BE2C (cell line): ENCODE measurements around the gene FBXO41.

Experiments used
- DNase-seq: peaks from one replicate; pipeline ENCODE4 v3.0.0-alpha.2; 2020
- H3K27me3 ChIP-seq: fragments of 250-450 bp; sonication (Bioruptor Pico); 2 replicates; pipeline ENCODE4 v1.5.1; 2020; ENCODE audit warnings: mild to moderate bottlenecking
- H3K36me3 ChIP-seq: fragments of 250-450 bp; sonication (Bioruptor Pico); 2 replicates; pipeline ENCODE4 v1.5.1; 2020; ENCODE audit warnings: mild to moderate bottlenecking
- H3K4me1 ChIP-seq: fragments of 250-450 bp; sonication (Bioruptor Pico); 2 replicates; pipeline ENCODE4 v1.5.1; 2020
- H3K4me3 ChIP-seq: 2 replicates; pipeline ENCODE4 v1.5.1; 2011; ENCODE audit warnings: low read depth, low read length
- H3K9me3 ChIP-seq: fragments of 250-450 bp; sonication (Bioruptor Pico); 2 replicates; pipeline ENCODE4 v1.5.1; 2020
- TF ChIP-seq, protein P1 (sequence below): IDR thresholded peaks from 2 replicates; pipeline ENCODE4 v1.5.1; 2012; ENCODE audit warnings: mild to moderate bottlenecking, low read depth, low read length

FBXO41 gene

DNA sequence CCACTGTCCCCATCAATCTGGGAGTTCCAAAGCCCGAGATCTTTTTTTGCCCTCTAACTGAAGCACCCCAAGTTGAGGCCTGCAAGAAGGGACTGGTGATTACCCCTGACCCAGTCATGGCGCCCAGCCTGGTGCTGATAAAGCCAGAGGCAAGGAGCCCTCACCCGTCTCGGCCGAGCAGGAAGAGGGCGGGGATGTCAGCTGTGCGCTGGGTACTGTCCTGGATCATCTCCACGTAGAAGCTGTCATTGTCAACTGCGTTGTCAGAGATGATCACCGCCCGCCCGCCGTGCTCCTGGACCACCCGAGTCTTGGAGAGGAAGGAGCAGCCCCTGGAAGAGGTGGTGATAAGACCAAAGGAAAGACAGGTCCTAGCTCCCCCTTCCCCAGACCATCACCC lies 55.6 kb downstream of the FBXO41 start:
- DNase-seq: no peak
- Histone ChIP-seq H3K4me1 (no peaks in the 10 kb centered on the region), H3K27me3 (no peaks in the 10 kb centered on the region), H3K9me3 (no peaks in the 10 kb centered on the region), H3K36me3 (no peaks in the 10 kb centered on the region), H3K4me3 (no peak overlapping the region)
- TF ChIP-seq, protein P1, sequence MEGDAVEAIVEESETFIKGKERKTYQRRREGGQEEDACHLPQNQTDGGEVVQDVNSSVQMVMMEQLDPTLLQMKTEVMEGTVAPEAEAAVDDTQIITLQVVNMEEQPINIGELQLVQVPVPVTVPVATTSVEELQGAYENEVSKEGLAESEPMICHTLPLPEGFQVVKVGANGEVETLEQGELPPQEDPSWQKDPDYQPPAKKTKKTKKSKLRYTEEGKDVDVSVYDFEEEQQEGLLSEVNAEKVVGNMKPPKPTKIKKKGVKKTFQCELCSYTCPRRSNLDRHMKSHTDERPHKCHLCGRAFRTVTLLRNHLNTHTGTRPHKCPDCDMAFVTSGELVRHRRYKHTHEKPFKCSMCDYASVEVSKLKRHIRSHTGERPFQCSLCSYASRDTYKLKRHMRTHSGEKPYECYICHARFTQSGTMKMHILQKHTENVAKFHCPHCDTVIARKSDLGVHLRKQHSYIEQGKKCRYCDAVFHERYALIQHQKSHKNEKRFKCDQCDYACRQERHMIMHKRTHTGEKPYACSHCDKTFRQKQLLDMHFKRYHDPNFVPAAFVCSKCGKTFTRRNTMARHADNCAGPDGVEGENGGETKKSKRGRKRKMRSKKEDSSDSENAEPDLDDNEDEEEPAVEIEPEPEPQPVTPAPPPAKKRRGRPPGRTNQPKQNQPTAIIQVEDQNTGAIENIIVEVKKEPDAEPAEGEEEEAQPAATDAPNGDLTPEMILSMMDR: no peak

- TF ChIP-seq, protein P1: no peak
- H3K36me3 ChIP-seq: no peaks in the 10 kb centered on the region
- no peaks in the 10 kb centered on the region for H3K4me1 ChIP-seq
- no peaks in the 10 kb centered on the region for H3K9me3 ChIP-seq
- DNase-seq: no peak
- no peak overlapping the region for H3K4me3 ChIP-seq
- H3K27me3 ChIP-seq: no peaks in the 10 kb centered on the region
Measured at GRCh38 chr2:73227086-73227485, 57.2 kb downstream of the FBXO41 start.

DNA sequence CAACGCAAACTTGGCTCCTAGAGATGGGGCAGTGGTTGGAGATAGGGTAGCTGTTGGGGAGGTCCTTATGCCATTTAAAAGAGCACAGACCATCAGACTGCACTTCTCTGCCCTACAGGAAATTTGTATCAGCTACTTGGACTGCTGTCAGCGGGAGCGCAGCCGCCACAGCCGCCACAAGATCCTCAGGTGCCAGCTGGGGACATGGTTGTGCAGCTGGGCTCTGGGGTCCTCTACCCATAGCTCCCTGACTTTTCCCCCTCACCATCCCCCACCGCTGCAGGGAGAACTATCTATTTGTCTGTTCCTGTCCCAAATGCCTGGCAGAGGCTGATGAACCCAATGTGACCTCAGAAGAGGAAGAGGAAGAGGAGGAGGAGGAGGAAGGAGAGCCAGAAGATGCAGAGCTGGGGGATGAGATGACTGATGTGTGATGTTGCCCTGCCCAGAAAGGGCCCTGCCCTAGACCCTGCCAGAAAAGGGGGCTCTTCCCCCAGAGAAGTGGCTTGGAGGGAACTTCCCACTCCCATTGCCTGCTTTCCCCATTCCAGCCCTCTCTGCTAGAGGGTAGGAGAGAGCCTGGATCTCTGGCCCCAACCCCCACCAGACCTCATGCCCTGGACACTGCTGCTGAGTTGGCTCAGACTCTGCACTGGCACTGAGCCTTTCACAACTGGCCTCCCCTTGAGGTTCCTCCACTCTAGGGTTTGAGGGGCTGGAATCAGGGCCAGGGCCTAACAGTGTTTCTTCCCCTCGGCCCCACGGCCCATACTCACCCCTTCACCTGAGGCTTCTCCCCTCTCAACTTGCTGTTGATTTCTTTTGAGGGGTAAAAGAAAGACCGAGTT lies 58.5 kb downstream of the FBXO41 start:
- H3K9me3 ChIP-seq: no peaks in the 10 kb centered on the region
- no peaks in the 10 kb centered on the region for H3K4me1 ChIP-seq
- DNase-seq: no peak
- TF ChIP-seq, protein P1: no peak
- no peaks in the 10 kb centered on the region for H3K36me3 ChIP-seq
- H3K27me3 ChIP-seq: no peaks in the 10 kb centered on the region
- H3K4me3 ChIP-seq: no peak overlapping the region

DNA sequence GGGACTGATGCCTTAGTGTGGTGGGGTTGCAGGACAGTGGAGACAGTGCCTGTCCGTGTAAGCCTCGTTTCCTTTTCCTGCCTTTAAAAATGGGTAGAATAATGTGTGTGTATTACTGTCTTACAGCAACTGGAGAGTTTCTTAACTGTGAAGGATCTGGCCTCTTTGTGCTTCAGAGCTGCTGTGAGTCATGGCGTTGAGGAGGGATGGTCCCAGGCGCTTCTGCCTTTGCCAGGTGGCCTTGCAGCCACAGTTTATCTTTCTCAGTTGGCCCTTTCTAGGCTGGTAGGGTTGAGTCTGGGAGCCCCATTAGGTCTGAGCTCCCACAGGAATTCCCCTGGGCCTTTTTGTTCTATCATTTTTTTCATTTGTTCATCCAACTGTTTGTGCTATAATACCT lies 60.5 kb downstream of the FBXO41 start:
- no peaks in the 10 kb centered on the region for H3K4me1 ChIP-seq
- H3K9me3 ChIP-seq: no peaks in the 10 kb centered on the region
- no peaks in the 10 kb centered on the region for H3K27me3 ChIP-seq
- TF ChIP-seq, protein P1: no peak
- no peak overlapping the region for H3K4me3 ChIP-seq
- H3K36me3 ChIP-seq: no peaks in the 10 kb centered on the region
- no peak for DNase-seq

- Histone ChIP-seq H3K9me3 (no peaks in the 10 kb centered on the region), H3K4me1 (no peaks in the 10 kb centered on the region), H3K27me3 (no peaks in the 10 kb centered on the region), H3K36me3 (no peaks in the 10 kb centered on the region), H3K4me3 (no peak overlapping the region)
- no peak for DNase-seq
- TF ChIP-seq, protein P1: no peak
Measured at GRCh38 chr2:73218298-73218697, 66.0 kb downstream of the FBXO41 start.

DNA sequence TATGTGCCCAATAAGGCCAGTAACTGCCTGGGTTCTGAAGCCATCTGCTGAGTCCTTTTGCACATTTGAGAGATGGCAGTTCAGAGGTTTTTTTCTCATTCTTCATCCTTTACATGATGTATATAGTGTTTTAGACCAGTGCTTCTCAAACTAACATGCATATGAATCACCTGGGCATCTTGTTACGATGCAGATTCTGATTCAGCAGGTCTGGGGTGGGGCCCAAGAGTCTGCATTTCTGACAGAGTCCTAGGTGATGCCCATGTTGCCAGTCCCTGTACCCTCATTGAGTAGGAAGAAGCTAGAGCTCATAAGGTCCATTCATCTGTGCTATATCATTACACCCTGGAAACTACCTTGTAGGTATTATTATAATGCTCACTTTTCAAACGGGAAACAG lies 66.5 kb downstream of the FBXO41 start:
- Histone ChIP-seq H3K36me3 (no peaks in the 10 kb centered on the region), H3K4me3 (no peak overlapping the region), H3K9me3 (no peaks in the 10 kb centered on the region), H3K27me3 (no peaks in the 10 kb centered on the region), H3K4me1 (no peaks in the 10 kb centered on the region)
- no peak for DNase-seq
- TF ChIP-seq, protein P1: no peak
